Activated CD8-positive, alpha-beta memory T cell treated with anti-CD3 and anti-CD28 coated beads, Interleukin-2, amount 50 U/mL, for 24 hours (primary cell): ENCODE measurements around the gene CDHR1.
"Not testable (repeated sequence)": the region's sequence is repeated elsewhere in the genome, so short reads cannot be mapped to it uniquely, and the experiment has no call there.

Experiments used
- DNase-seq: peaks from one replicate; pipeline ENCODE4 v3.0.0-alpha.2; 2020; ENCODE audit errors: extremely low read depth

CDHR1 gene

DNA sequence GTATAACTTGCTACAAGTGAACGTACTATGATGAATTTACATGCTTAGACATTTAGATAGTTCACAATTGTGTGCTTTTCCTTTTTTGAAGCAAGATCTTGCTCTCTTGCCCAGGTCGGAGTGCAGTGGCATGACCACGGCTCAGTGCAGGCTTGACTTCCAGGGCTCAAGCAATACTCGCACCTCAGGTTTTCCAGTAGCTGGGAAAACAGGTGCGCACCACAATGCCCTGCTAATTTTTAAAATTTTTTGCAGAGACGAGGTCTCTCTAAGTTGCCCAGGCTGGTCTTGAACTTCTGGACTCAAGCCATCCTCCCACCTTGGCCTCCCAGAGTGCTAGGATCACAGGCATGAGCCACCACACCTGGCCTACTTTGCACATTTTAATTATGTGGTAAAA, 18.9 kb upstream of the CDHR1 start:
- no peak for DNase-seq

DNA sequence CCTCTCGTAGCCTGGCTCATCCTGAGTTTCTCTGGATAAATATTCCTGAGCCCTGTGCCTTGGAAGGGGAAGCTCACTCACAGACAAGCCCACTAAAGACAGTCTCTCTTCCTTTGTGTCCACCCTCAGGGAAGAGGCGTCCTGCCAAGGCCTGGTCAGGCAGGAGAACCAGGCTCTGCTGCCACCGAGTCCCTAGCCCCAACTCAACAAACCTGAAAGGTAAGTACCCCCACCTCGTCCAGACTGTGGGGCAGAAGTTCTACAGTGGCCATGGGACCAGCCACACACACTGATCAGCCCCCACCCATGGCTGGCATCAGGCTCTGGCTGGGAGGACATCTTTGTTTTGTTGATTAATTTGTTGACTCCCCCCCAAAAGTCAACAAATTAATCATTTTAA, 18.0 kb upstream of the CDHR1 start:
- no peak for DNase-seq

DNA sequence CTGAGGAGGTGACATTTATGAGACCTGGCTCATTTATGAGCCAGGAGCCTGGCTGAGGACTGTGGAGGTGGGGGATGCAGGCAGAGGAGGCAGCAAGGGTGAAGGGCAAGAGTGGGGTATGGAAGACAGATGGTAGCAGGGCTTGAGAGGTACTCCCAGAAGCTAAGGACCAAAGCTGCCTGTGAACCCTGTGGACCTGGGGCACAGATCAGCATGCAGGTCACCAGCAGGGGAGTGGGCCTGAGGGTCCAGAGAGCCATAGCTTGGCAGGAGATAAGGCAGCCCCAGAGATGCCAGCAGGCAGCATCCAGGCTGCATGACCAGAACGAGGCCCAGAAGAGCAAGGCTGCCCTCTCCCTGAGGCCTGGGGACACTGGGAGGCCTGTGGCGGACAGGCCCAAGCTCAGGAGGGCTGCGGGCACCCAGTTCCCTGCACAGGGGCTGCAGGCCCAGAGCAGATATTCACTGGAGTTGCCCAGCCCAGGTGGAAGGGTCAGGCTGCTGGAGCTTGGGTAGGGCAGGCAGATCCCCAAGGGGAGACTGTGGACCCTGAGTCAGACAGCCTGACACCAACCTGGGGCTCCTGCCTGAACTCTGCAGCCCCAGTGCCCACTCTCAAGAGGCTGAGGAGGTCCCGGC, 17.4 kb upstream of the CDHR1 start:
- DNase-seq: no peak

DNA sequence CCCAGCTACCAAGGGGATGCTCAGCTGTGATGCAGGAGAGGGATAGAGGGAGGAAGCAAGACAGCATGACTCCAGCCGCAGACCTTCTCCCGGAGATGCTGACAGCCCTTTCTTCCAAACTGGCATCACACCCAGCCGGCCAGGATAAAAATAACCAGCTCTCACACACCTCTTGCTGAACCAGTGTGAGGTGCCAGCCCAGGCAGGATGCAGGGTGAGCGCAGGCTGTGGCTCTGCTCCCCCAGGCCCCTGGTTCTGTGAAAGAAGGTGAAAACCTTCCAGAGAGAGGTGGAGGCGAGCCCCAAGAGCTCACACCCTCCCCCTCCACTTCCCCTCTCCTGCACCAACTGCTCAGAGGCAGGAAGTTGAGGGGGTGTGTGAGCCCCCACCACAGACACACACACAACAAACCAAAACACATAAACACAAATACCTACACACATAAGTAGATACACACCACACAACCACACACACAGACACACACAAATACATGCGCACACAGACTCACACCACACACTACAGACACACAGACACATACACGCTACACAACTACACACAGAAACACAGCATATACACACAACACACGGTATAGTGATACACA, 16.7 kb upstream of the CDHR1 start:
- DNase-seq: no peak

GRCh38 chr10:84178160-84178609, 16.2 kb upstream of the CDHR1 start:
- no peak for DNase-seq

DNA sequence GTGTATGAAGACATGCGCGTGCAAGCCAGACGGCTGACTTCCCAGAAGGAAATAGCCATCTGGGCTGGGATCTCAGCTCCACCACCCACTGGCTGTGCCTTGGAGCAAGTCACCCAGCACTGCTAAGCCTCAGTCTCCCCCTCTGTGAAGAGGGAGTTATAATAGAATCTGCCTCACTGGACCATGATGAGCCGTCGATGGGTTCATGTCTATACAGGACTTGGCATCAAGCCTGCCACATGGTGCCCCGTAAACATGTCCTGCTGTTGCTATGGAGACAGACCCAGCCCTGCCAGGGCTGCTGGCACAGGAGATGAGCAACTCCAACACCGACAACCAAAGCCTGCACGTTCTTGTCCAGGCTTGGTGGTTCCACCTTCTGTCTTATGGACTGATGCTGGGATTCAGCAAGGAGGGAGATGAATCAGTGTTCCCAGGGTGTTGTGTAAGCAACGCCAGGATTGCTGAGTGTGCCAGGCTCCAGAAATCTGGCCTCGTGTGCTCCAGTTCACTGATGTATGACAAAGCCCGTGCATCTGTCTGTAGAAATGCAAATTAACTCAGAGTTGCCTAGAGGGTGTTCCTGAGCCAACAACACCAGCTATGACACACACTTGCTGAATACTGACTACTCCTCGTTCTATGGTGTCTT, 15.2 kb upstream of the CDHR1 start:
- no peak for DNase-seq

DNA sequence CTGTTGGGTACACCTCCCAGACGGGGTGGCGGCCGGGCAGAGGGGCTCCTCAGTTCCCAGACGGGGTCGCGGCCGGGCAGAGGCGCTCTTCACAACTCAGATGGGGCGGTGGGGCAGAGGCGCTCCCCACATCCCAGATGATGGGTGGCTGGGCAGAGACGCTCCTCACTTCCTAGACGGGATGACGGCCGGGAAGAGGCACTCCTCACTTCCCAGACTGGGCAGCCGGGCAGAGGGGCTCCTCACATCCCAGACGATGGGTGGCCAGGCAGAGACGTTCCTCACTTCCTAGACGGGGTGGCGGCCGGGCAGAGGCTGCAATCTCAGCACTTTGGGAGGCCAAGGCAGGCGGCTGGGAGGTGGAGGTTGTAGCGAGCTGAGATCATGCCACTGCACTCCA, 14.0 kb upstream of the CDHR1 start:
- not testable (repeated sequence) for DNase-seq

- DNase-seq: no peak
Measured at GRCh38 chr10:84181631-84182030, 12.7 kb upstream of the CDHR1 start.

DNA sequence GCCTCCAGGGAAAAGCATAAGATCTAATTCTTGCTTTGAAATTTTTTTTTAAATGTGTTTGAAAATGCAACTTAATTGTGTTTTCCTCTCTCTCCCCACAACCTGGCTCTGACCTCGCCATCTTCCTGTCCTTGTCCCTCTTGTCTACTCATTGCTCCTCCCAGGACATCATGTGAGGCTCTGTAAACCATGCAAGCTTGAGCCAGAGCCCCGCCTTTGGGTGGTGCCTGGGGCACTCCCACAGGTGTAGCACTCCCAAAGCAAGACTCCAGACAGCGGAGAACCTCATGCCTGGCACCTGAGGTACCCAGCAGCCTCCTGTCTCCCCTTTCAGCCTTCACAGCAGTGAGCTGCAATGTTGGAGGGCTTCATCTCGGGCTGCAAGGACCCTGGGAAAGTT, 9.8 kb upstream of the CDHR1 start:
- no peak for DNase-seq

GRCh38 chr10:84185526-84186175, 8.7 kb upstream of the CDHR1 start:
- no peak for DNase-seq

DNA sequence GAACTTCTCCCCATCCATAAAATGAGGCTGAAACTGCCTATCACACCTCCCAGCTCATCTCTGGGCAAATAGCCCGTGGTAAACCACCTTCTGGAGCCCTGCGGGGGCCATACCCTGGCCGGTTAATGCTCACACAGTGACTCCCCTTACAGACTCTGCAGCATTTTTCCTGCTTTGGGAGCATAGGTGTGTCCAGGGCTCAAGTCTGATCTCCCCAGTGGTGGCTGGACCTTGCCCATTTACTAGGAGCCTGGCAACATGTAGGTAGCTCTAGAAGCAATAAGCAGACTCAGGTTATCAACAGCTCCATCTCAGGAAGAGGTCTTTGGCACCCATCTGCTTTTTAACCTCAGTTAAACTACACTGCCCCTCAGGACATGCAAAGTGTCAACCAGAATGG, 5.5 kb upstream of the CDHR1 start:
- DNase-seq: no peak

- DNase-seq: no peak
Measured at GRCh38 chr10:84190621-84191020, 3.7 kb upstream of the CDHR1 start.

- DNase-seq: no peak
Measured at GRCh38 chr10:84191106-84191505, 3.2 kb upstream of the CDHR1 start.

- DNase-seq: no peak
Measured at GRCh38 chr10:84193327-84193726, 1.0 kb upstream of the CDHR1 start.

DNA sequence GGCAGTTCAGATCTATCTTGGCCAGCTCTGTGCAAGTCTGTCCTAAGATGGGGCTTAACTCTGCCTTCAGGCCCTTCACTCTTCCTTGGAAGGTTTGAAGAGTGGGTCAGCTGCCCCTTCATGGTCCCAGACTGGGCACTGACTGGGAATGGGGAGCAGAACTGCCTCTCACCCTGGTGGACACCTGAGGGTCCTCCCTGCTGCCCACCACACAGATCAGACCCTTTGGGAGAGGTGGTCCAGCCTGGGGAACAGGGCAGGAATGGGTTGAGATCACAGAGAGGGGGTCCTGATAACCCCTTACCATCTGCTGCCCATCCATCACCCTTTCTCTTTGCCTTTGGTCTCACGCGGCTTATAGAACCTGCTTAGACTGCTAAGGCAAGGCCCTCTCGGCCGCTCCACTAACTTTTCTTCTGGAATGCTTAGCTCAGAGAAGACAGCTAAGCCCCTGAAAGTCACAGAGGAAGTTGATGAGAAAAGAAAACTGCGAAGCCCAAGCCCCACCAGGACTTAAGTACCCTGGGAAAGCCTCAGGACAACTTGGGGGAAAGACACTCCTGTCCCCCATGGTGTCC, 402 bp upstream of the CDHR1 start:
- no peak for DNase-seq

DNA sequence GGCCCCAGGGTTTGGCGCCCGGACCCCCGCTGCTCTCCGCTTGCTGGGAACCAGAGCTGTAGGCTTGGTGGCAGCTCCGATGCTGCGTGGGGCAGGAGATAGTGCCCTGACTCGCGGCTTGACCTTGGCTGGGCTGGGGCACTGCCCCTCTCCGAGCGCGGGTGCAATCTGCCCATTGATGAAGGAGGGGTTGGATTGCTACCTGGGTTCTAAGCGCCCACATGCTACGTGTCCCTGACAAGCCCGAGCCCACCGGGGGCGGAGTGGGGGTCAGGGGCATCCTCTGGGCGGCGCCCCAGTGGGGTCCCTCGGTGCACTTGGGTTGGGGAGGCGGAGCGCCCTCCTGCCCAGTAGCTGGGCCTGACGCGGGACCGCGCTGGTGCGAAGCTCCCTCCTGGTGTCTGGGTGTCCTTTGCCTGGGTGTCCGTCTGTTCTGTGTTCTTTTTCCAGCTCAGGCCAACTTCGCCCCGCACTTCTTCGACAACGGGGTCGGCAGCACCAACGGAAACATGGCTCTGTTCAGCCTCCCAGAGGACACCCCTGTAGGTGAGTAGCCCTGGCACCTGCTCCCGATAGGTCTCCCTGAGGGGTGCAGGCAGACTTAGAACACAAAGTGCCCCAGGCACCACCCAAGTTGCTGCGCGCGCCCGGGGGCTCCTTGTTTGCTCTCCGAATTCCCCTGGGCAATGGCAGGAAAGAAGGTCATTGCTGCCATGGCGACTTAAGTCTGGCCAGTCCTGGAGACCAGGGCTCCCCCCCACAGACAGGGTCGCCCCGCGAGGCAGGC, 900 bp downstream of the CDHR1 start:
- no peak for DNase-seq

DNA sequence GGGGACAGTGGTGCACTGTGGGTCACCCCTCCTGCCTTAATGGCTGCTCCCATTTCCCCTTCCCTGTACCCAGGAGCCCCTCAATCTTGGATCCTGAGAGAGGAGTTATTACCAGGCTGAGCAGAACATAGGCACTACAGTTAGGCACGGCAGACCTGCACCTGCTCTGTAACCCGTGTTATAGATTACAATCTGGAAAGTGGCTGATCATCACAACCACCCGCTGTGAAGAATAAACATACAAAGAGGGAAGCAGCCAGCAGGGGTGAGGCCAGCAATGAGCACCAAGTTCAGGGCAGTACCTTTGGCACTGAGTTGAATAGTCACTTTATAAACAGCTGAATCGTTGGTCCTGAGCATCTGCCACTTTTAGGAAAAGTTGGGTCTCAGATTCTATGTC, 1.7 kb downstream of the CDHR1 start:
- DNase-seq: no peak

DNA sequence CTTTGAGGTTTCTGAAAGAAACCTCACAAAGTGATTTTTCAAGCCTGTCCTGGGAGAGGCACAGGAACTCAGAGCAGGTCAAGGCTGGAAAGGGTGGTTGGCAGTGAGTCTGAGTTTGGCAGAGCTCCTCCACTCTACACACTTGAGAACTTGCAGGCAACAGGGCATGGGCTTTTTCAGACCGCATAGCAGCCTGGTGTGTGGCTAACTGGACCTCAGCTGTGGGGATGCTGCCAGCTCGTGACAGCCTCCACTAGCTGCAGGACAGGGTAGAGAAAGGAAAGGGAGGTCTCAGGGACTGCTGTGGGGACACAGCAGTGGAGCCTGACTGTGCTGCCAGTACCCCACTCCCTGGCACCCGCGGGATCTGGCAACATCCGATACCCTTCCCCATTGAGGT, 2.6 kb downstream of the CDHR1 start:
- DNase-seq: no peak

GRCh38 chr10:84197643-84198042, 3.3 kb downstream of the CDHR1 start:
- no peak for DNase-seq

- DNase-seq: no peak
Measured at GRCh38 chr10:84198206-84198915, 4.0 kb downstream of the CDHR1 start.
